ENCODE measurements around the gene ARL2. TPM values are rescaled to one million over a fixed set of nuclear protein-coding genes. Genes with fewer than 3 reads are reported as not detected.
"Not testable (repeated sequence)": the region's sequence is repeated elsewhere in the genome, so short reads cannot be mapped to it uniquely, and the experiment has no call there.

The ARL2 gene
- total RNA-seq, 1 donor from 2014 or later: 66.4 TPM

- H3K36me3 Mint-ChIP-seq (ENCODE audit: low read depth, unreplicated experiment): no peaks in the 10 kb centered on the region
- H3K27ac Mint-ChIP-seq (ENCODE audit: unreplicated experiment): no peak overlapping the region
- H3K9me3 Mint-ChIP-seq (ENCODE audit: unreplicated experiment): no peaks in the 10 kb centered on the region
- peak overlapping the region; percentile 0 for H3K4me3 Mint-ChIP-seq (ENCODE audit: unreplicated experiment)
- no peak for DNase-seq (ENCODE audit: low spot score)
- H3K27me3 Mint-ChIP-seq (ENCODE audit: unreplicated experiment): peaks cover 4% of the 10 kb centered on the region
- no peak for TF ChIP-seq CTCF (IDR thresholded peaks at IDR 0.05; ENCODE audit: unreplicated experiment)
- H3K4me1 Mint-ChIP-seq (ENCODE audit: unreplicated experiment): peaks cover 4% of the 10 kb centered on the region
These were observed 15.8 kb upstream of the ARL2 start for GRCh38 chr11:64998141-64998540.

GRCh38 chr11:64998690-64999431 is 15.1 kb upstream of the ARL2 start:
- Mint-ChIP-seq H3K27me3 (ENCODE audit: unreplicated experiment) (peaks cover 4% of the 10 kb centered on the region), H3K27ac (ENCODE audit: unreplicated experiment) (no peak overlapping the region), H3K36me3 (ENCODE audit: low read depth, unreplicated experiment) (no peaks in the 10 kb centered on the region), H3K4me3 (ENCODE audit: unreplicated experiment) (no peak overlapping the region), H3K4me1 (ENCODE audit: unreplicated experiment) (peaks cover 4% of the 10 kb centered on the region), H3K9me3 (ENCODE audit: unreplicated experiment) (no peaks in the 10 kb centered on the region)
- TF ChIP-seq CTCF (IDR thresholded peaks at IDR 0.05; ENCODE audit: unreplicated experiment): no peak
- no peak for DNase-seq (ENCODE audit: low spot score)

- Mint-ChIP-seq H3K4me1 (ENCODE audit: unreplicated experiment) (peaks cover 4% of the 10 kb centered on the region), H3K27me3 (ENCODE audit: unreplicated experiment) (peaks cover 2% of the 10 kb centered on the region), H3K36me3 (ENCODE audit: low read depth, unreplicated experiment) (no peaks in the 10 kb centered on the region), H3K27ac (ENCODE audit: unreplicated experiment) (no peak overlapping the region), H3K4me3 (ENCODE audit: unreplicated experiment) (no peak overlapping the region), H3K9me3 (ENCODE audit: unreplicated experiment) (no peaks in the 10 kb centered on the region)
- TF ChIP-seq CTCF (IDR thresholded peaks at IDR 0.05; ENCODE audit: unreplicated experiment): no peak
- no peak for DNase-seq (ENCODE audit: low spot score)
These were observed 14.5 kb upstream of the ARL2 start for GRCh38 chr11:64999478-64999877.

DNA sequence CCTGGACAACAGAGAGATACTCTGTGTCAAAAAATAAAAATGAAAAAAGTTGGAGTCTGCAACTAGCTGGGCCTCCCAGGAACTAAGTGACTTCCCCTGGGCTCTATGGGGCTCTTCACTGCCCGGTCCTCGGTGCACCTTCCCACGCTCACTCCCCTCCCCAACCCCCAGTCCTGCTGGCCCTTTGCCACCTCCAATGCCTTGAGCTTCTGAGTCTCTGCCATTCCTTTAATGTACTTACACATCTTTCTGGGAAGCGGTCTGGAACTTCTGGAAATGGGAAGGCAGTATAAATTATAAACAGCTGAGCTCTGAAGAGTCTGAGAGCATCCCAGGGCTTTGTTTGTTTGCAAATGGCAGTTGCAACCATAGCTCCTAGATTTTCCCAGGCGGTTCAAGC is 11.3 kb upstream of the ARL2 start:
- Mint-ChIP-seq H3K4me1 (ENCODE audit: unreplicated experiment) (no peaks in the 10 kb centered on the region), H3K4me3 (ENCODE audit: unreplicated experiment) (no peak overlapping the region), H3K27ac (ENCODE audit: unreplicated experiment) (no peak overlapping the region), H3K9me3 (ENCODE audit: unreplicated experiment) (no peaks in the 10 kb centered on the region), H3K27me3 (ENCODE audit: unreplicated experiment) (peaks cover 8% of the 10 kb centered on the region), H3K36me3 (ENCODE audit: low read depth, unreplicated experiment) (no peaks in the 10 kb centered on the region)
- no peak for TF ChIP-seq CTCF (IDR thresholded peaks at IDR 0.05; ENCODE audit: unreplicated experiment)
- DNase-seq (ENCODE audit: low spot score): no peak

- Mint-ChIP-seq H3K4me1 (ENCODE audit: unreplicated experiment) (no peaks in the 10 kb centered on the region), H3K36me3 (ENCODE audit: low read depth, unreplicated experiment) (no peaks in the 10 kb centered on the region), H3K27me3 (ENCODE audit: unreplicated experiment) (peaks cover 8% of the 10 kb centered on the region), H3K9me3 (ENCODE audit: unreplicated experiment) (no peaks in the 10 kb centered on the region), H3K4me3 (ENCODE audit: unreplicated experiment) (no peak overlapping the region), H3K27ac (ENCODE audit: unreplicated experiment) (no peak overlapping the region)
- no peak for DNase-seq (ENCODE audit: low spot score)
- TF ChIP-seq CTCF (IDR thresholded peaks at IDR 0.05; ENCODE audit: unreplicated experiment): no peak
These were observed 10.7 kb upstream of the ARL2 start for GRCh38 chr11:65003282-65003681.

- H3K27me3 Mint-ChIP-seq (ENCODE audit: unreplicated experiment); H3K9me3 Mint-ChIP-seq (ENCODE audit: unreplicated experiment); H3K4me1 Mint-ChIP-seq (ENCODE audit: unreplicated experiment): not testable (repeated sequence)
These were observed 10.0 kb upstream of the ARL2 start for GRCh38 chr11:65003968-65004367.

More at GRCh38 chr11:65003968-65004367, 10.0 kb upstream of the ARL2 start:
- not testable (repeated sequence) for H3K4me3 Mint-ChIP-seq (ENCODE audit: unreplicated experiment); H3K27ac Mint-ChIP-seq (ENCODE audit: unreplicated experiment); H3K36me3 Mint-ChIP-seq (ENCODE audit: low read depth, unreplicated experiment); DNase-seq (ENCODE audit: low spot score)
